ENCODE results near the gene XRCC4. TPM values are rescaled to one million over a fixed set of nuclear protein-coding genes. Genes with fewer than 3 reads are reported as not detected.
A peak's percentile ranks its signal among the peaks of the same experiment; 100 is the strongest.

Gene XRCC4
- total RNA-seq, 1 donor: 8.0 TPM

- H3K4me2 ChIP-seq (ENCODE audit: insufficient read depth, low read length): no peak overlapping the region
- TF ChIP-seq, protein P1, sequence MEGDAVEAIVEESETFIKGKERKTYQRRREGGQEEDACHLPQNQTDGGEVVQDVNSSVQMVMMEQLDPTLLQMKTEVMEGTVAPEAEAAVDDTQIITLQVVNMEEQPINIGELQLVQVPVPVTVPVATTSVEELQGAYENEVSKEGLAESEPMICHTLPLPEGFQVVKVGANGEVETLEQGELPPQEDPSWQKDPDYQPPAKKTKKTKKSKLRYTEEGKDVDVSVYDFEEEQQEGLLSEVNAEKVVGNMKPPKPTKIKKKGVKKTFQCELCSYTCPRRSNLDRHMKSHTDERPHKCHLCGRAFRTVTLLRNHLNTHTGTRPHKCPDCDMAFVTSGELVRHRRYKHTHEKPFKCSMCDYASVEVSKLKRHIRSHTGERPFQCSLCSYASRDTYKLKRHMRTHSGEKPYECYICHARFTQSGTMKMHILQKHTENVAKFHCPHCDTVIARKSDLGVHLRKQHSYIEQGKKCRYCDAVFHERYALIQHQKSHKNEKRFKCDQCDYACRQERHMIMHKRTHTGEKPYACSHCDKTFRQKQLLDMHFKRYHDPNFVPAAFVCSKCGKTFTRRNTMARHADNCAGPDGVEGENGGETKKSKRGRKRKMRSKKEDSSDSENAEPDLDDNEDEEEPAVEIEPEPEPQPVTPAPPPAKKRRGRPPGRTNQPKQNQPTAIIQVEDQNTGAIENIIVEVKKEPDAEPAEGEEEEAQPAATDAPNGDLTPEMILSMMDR (IDR thresholded peaks at IDR 0.05; ENCODE audit: extremely low read depth, low read depth, low read length): no peak
- no peak overlapping the region for H3K4me3 ChIP-seq (ENCODE audit: insufficient read depth, low read length)
- no peak overlapping the region for H3K27ac ChIP-seq (ENCODE audit: low read depth, low read length)
- H2AFZ ChIP-seq (ENCODE audit: low read length): no peak overlapping the region
- no peaks in the 10 kb centered on the region for H3K79me2 ChIP-seq (ENCODE audit: insufficient read depth, low read length)
- no peaks in the 10 kb centered on the region for H3K36me3 ChIP-seq (ENCODE audit: insufficient read depth, low read length)
- H4K20me1 ChIP-seq (ENCODE audit: insufficient read depth, low read length): no peaks in the 10 kb centered on the region
- DNase-seq (ENCODE audit: insufficient read length, low spot score, missing footprints): no peak
- H3K27me3 ChIP-seq (ENCODE audit: insufficient read depth, low read length): no peaks in the 10 kb centered on the region
- H3K9me3 ChIP-seq (ENCODE audit: low read depth, low read length): no peaks in the 10 kb centered on the region
- H3K4me1 ChIP-seq (ENCODE audit: insufficient read depth, low read length): peaks cover 30% of the 10 kb centered on the region
Observed at GRCh38 chr5:83371726-83372125, 294.4 kb downstream of the XRCC4 start.

GRCh38 chr5:83374547-83374946, 297.2 kb downstream of the XRCC4 start:
- Histone ChIP-seq H3K27me3 (ENCODE audit: insufficient read depth, low read length) (no peaks in the 10 kb centered on the region), H3K27ac (ENCODE audit: low read depth, low read length) (peak overlapping the region; percentile 29), H3K36me3 (ENCODE audit: insufficient read depth, low read length) (no peaks in the 10 kb centered on the region), H3K79me2 (ENCODE audit: insufficient read depth, low read length) (no peaks in the 10 kb centered on the region), H3K4me3 (ENCODE audit: insufficient read depth, low read length) (no peak overlapping the region), H2AFZ (ENCODE audit: low read length) (peak overlapping the region; percentile 5), H3K4me2 (ENCODE audit: insufficient read depth, low read length) (no peak overlapping the region), H3K4me1 (ENCODE audit: insufficient read depth, low read length) (peaks cover 29% of the 10 kb centered on the region), H3K9me3 (ENCODE audit: low read depth, low read length) (no peaks in the 10 kb centered on the region), H4K20me1 (ENCODE audit: insufficient read depth, low read length) (no peaks in the 10 kb centered on the region)
- no peak for DNase-seq (ENCODE audit: insufficient read length, low spot score, missing footprints)
- TF ChIP-seq, protein P1 (IDR thresholded peaks at IDR 0.05; ENCODE audit: extremely low read depth, low read depth, low read length): no peak

- H3K27me3 ChIP-seq (ENCODE audit: insufficient read depth, low read length): no peaks in the 10 kb centered on the region
- H2AFZ ChIP-seq (ENCODE audit: low read length): peak overlapping the region; percentile 0
- H3K79me2 ChIP-seq (ENCODE audit: insufficient read depth, low read length): no peaks in the 10 kb centered on the region
- H3K4me3 ChIP-seq (ENCODE audit: insufficient read depth, low read length): no peak overlapping the region
- DNase-seq (ENCODE audit: insufficient read length, low spot score, missing footprints): no peak
- H3K9me3 ChIP-seq (ENCODE audit: low read depth, low read length): no peaks in the 10 kb centered on the region
- peak overlapping the region; percentile 35 for H3K27ac ChIP-seq (ENCODE audit: low read depth, low read length)
- TF ChIP-seq, protein P1 (IDR thresholded peaks at IDR 0.05; ENCODE audit: extremely low read depth, low read depth, low read length): no peak
- H3K4me1 ChIP-seq (ENCODE audit: insufficient read depth, low read length): peaks cover 29% of the 10 kb centered on the region
- no peak overlapping the region for H3K4me2 ChIP-seq (ENCODE audit: insufficient read depth, low read length)
- no peaks in the 10 kb centered on the region for H3K36me3 ChIP-seq (ENCODE audit: insufficient read depth, low read length)
- no peaks in the 10 kb centered on the region for H4K20me1 ChIP-seq (ENCODE audit: insufficient read depth, low read length)
Observed at GRCh38 chr5:83375049-83375745, 297.9 kb downstream of the XRCC4 start.

GRCh38 chr5:83376461-83376860, 299.1 kb downstream of the XRCC4 start:
- TF ChIP-seq, protein P1 (IDR thresholded peaks at IDR 0.05; ENCODE audit: extremely low read depth, low read depth, low read length): no peak
- Histone ChIP-seq H3K27me3 (ENCODE audit: insufficient read depth, low read length) (no peaks in the 10 kb centered on the region), H3K9me3 (ENCODE audit: low read depth, low read length) (no peaks in the 10 kb centered on the region), H3K27ac (ENCODE audit: low read depth, low read length) (peak overlapping the region; percentile 47), H4K20me1 (ENCODE audit: insufficient read depth, low read length) (no peaks in the 10 kb centered on the region), H3K4me2 (ENCODE audit: insufficient read depth, low read length) (no peak overlapping the region), H3K79me2 (ENCODE audit: insufficient read depth, low read length) (no peaks in the 10 kb centered on the region), H3K36me3 (ENCODE audit: insufficient read depth, low read length) (no peaks in the 10 kb centered on the region), H2AFZ (ENCODE audit: low read length) (no peak overlapping the region), H3K4me3 (ENCODE audit: insufficient read depth, low read length) (no peak overlapping the region), H3K4me1 (ENCODE audit: insufficient read depth, low read length) (peaks cover 29% of the 10 kb centered on the region)
- no peak for DNase-seq (ENCODE audit: insufficient read length, low spot score, missing footprints)
